Measurements from ENCODE around the gene GALNT18.

- no peak for TF ChIP-seq EZH2phosphoT487 (conservative IDR thresholded peaks at IDR 0.05; ENCODE audit: low read length)
- no peak for TF ChIP-seq CTCF (IDR thresholded peaks at IDR 0.05; ENCODE audit: insufficient read depth, low read length, poor library complexity, severe bottlenecking)
Measured at GRCh38 chr11:11243209-11243589, 378.6 kb downstream of the GALNT18 start.

All from SU-DHL-6 (cell line).